DOHH2 (cell line): ENCODE data around the gene SLC28A1.

ENCODE experiments used
- H3F3A ChIP-seq: fragments of 200-600 bp; sonication (generic), shearing (Covaris generic); 2 replicates; pipeline ENCODE4 v1.6.0; 2016; ENCODE audit warnings: antibody characterized with exemption, mild to moderate bottlenecking; ENCODE audit not compliant: control insufficient read depth, insufficient read depth
- H3K27ac ChIP-seq: fragments of 200-600 bp; sonication (generic); 2 replicates; pipeline ENCODE4 v1.5.1; 2014; ENCODE audit warnings: low read depth, mild to moderate bottlenecking, low read length, moderate library complexity
- H3K27me3 ChIP-seq: fragments of 200-600 bp; sonication (generic); 2 replicates; pipeline ENCODE4 v1.6.1; 2014; ENCODE audit warnings: mild to moderate bottlenecking, low read length, mixed read lengths; ENCODE audit not compliant: control insufficient read depth
- H3K36me3 ChIP-seq: fragments of 200-600 bp; sonication (generic); 2 replicates; pipeline ENCODE4 v1.6.1; 2014; ENCODE audit warnings: mild to moderate bottlenecking, low read length, moderate library complexity, mixed read lengths; ENCODE audit not compliant: control insufficient read depth
- H3K4me1 ChIP-seq: fragments of 200-600 bp; sonication (generic); 2 replicates; pipeline ENCODE4 v1.6.1; 2014; ENCODE audit warnings: mild to moderate bottlenecking, low read length, mixed read lengths; ENCODE audit not compliant: control insufficient read depth
- H3K4me2 ChIP-seq: fragments of 200-600 bp; sonication (generic); 2 replicates; pipeline ENCODE4 v1.6.0; 2014; ENCODE audit warnings: mild to moderate bottlenecking, low read length, moderate library complexity
- H3K4me3 ChIP-seq: fragments of 200-600 bp; sonication (generic); 2 replicates; pipeline ENCODE4 v1.5.1; 2014; ENCODE audit warnings: mild to moderate bottlenecking, low read length, mixed read lengths
- H3K79me2 ChIP-seq: fragments of 200-600 bp; sonication (generic); 2 replicates; pipeline ENCODE4 v1.6.1; 2014; ENCODE audit warnings: mild to moderate bottlenecking, low read length, mixed read lengths; ENCODE audit not compliant: control insufficient read depth
- H3K9me2 ChIP-seq: fragments of 200-600 bp; sonication (generic); replicated peaks from 2 replicates; pipeline ENCODE4 v1.6.1; 2014; ENCODE audit warnings: mild to moderate bottlenecking, low read length, mixed read lengths; ENCODE audit not compliant: control insufficient read depth
- H3K9me3 ChIP-seq: fragments of 200-600 bp; sonication (generic); 2 replicates; pipeline ENCODE4 v1.6.1; 2014; ENCODE audit warnings: antibody characterized with exemption, low read length, mixed read lengths; ENCODE audit not compliant: control insufficient read depth, insufficient read depth
- H4K20me1 ChIP-seq: fragments of 200-600 bp; sonication (generic); 2 replicates; pipeline ENCODE4 v1.6.0; 2014; ENCODE audit warnings: low read depth, mild to moderate bottlenecking, antibody characterized with exemption, low read length, moderate library complexity; ENCODE audit not compliant: control insufficient read depth, insufficient read depth
- CTCF ChIP-seq: fragments of 200-600 bp; sonication (generic); IDR thresholded peaks from one replicate; pipeline ENCODE4 v1.5.1; 2014; ENCODE audit warnings: antibody characterized with exemption, mild to moderate bottlenecking, low read depth, low read length; ENCODE audit not compliant: poor library complexity, severe bottlenecking
- EZH2phosphoT487 ChIP-seq: fragments of 200-600 bp; sonication (generic); IDR thresholded peaks from 2 replicates; pipeline ENCODE4 v1.6.1; 2017; ENCODE audit warnings: borderline replicate concordance, mild to moderate bottlenecking, antibody characterized with exemption, low read length, moderate library complexity, mixed read lengths

SLC28A1 gene

GRCh38 chr15:84934942-84935729, 50.7 kb downstream of the SLC28A1 start:
- H3K4me1 ChIP-seq, result no peaks in the 10 kb centered on the region

GRCh38 chr15:84937144-84937543, 52.7 kb downstream of the SLC28A1 start:
- H3K9me2 ChIP-seq, result no peaks in the 10 kb centered on the region
- peaks cover 10% of the 10 kb centered on the region; the same call in 1 of the 2 replicates for H3K27me3 ChIP-seq
- H3K27ac ChIP-seq, result no peak overlapping the region
- no peaks in the 10 kb centered on the region for H3K9me3 ChIP-seq
- no peak overlapping the region for H3K4me2 ChIP-seq
- no peaks in the 10 kb centered on the region for H3F3A ChIP-seq
- H3K36me3 ChIP-seq, result no peaks in the 10 kb centered on the region
- H3K4me1 ChIP-seq, result no peaks in the 10 kb centered on the region
- no peaks in the 10 kb centered on the region for H3K79me2 ChIP-seq
- TF ChIP-seq CTCF (no peak), EZH2phosphoT487 (no peak)
- H3K4me3 ChIP-seq, result no peak overlapping the region
- no peaks in the 10 kb centered on the region for H4K20me1 ChIP-seq

More at GRCh38 chr15:84934942-84935729, 50.7 kb downstream of the SLC28A1 start:
- H3K9me2 ChIP-seq, result no peaks in the 10 kb centered on the region
- no peak overlapping the region for H3K4me3 ChIP-seq
- no peaks in the 10 kb centered on the region for H4K20me1 ChIP-seq
- peaks cover 10% of the 10 kb centered on the region; the same call in 1 of the 2 replicates for H3K27me3 ChIP-seq
- H3K79me2 ChIP-seq, result no peaks in the 10 kb centered on the region
- H3K36me3 ChIP-seq, result no peaks in the 10 kb centered on the region
- no peaks in the 10 kb centered on the region for H3K9me3 ChIP-seq
- no peaks in the 10 kb centered on the region for H3F3A ChIP-seq
- no peak overlapping the region for H3K27ac ChIP-seq
- no peak overlapping the region for H3K4me2 ChIP-seq
- no peak for TF ChIP-seq EZH2phosphoT487
- no peak for TF ChIP-seq CTCF

- Histone ChIP-seq H3K4me2 (no peak overlapping the region), H3K79me2 (no peaks in the 10 kb centered on the region)
Measured at GRCh38 chr15:84938726-84939125, 54.3 kb downstream of the SLC28A1 start.

More at GRCh38 chr15:84938726-84939125, 54.3 kb downstream of the SLC28A1 start:
- Histone ChIP-seq H3K9me3 (no peaks in the 10 kb centered on the region), H4K20me1 (no peaks in the 10 kb centered on the region), H3F3A (no peaks in the 10 kb centered on the region), H3K27ac (no peak overlapping the region), H3K27me3 (peaks cover 10% of the 10 kb centered on the region; the same call in 1 of the 2 replicates), H3K36me3 (no peaks in the 10 kb centered on the region), H3K4me1 (no peaks in the 10 kb centered on the region), H3K4me3 (no peak overlapping the region), H3K9me2 (no peaks in the 10 kb centered on the region)
- TF ChIP-seq CTCF, result no peak
- no peak for TF ChIP-seq EZH2phosphoT487
